Cardiac muscle cell (in vitro differentiated cells and primary cell): ENCODE data around the gene SLC35A4. TPM values are rescaled to one million over a fixed set of nuclear protein-coding genes. Genes with fewer than 3 reads are reported as not detected.
A peak's percentile ranks its signal among the peaks of the same experiment; 100 is the strongest.

Source experiments
- DNase-seq, 2 donors: peaks; one replicate each; pipeline versions ENCODE4 v3.0.0 to v3.0.0-alpha.2; 2010 to 2017; ENCODE audit warnings: low read depth in 1 of 2, low spot score in 1 of 2
- H3K27ac ChIP-seq: fragments of 200-600 bp; sonication (generic); 2 replicates; pipeline ENCODE4 v1.5.1; 2016
- H3K27me3 ChIP-seq: fragments of 200-600 bp; sonication (generic); 2 replicates; pipeline ENCODE4 v1.6.0; 2016; ENCODE audit warnings: control low read depth
- H3K36me3 ChIP-seq: fragments of 200-600 bp; sonication (generic); 2 replicates; pipeline ENCODE4 v1.5.1; 2016; ENCODE audit warnings: control low read depth
- H3K4me1 ChIP-seq: fragments of 200-600 bp; sonication (generic); 2 replicates; pipeline ENCODE4 v1.8.1; 2017; ENCODE audit warnings: low read depth, mild to moderate bottlenecking, mixed run types
- H3K4me3 ChIP-seq: fragments of 200-600 bp; sonication (generic); 2 replicates; pipeline ENCODE4 v1.5.1; 2016; ENCODE audit warnings: mild to moderate bottlenecking
- H3K9me3 ChIP-seq: fragments of 200-600 bp; sonication (generic); 2 replicates; pipeline ENCODE4 v1.5.1; 2017; ENCODE audit warnings: low read depth, mild to moderate bottlenecking, control low read depth
- CTCF ChIP-seq: IDR thresholded peaks from 2 replicates; pipeline ENCODE4 v1.5.1; 2012; ENCODE audit warnings: low read depth, mild to moderate bottlenecking, low read length
- polyA plus RNA-seq: library from polyadenylated mRNA; unstranded; fragments of >200 nt; fragmentation: Nextera tagmentation; extraction: Ambion mirVana; gene quantifications from 2 replicates; pipeline ENCODE4 v1.2.1, GENCODE V29; 2016
- total RNA-seq: library from RNA; depleted of rRNA; stranded (reverse); fragments of >200 nt; gene quantifications from 2 replicates; pipeline ENCODE4 v1.2.3, GENCODE V29; 2016

SLC35A4 gene
- total and polyA plus RNA-seq, 2 experiments from 2014 or later, result 32.3 to 80.7 TPM

- Histone ChIP-seq H3K27ac (peak overlapping the region; percentile 66), H3K4me3 (no peak overlapping the region), H3K4me1 (peaks cover 14% of the 10 kb centered on the region), H3K27me3 (no peaks in the 10 kb centered on the region), H3K36me3 (peaks cover 18% of the 10 kb centered on the region), H3K9me3 (no peaks in the 10 kb centered on the region)
- peak; percentile 28 to 66 for DNase-seq
- TF ChIP-seq CTCF, result no peak
Measured at GRCh38 chr5:140549237-140550144, 15.1 kb upstream of the SLC35A4 start.

- peaks cover 14% of the 10 kb centered on the region for H3K4me1 ChIP-seq
- TF ChIP-seq CTCF, result no peak
- peaks cover 18% of the 10 kb centered on the region for H3K36me3 ChIP-seq
- peak overlapping the region; percentile 66 for H3K27ac ChIP-seq
- H3K27me3 ChIP-seq, result no peaks in the 10 kb centered on the region
- no peak for DNase-seq
- H3K9me3 ChIP-seq, result no peaks in the 10 kb centered on the region
- H3K4me3 ChIP-seq, result no peak overlapping the region
Measured at GRCh38 chr5:140550147-140551079, 14.2 kb upstream of the SLC35A4 start.

GRCh38 chr5:140551872-140552271 lies 12.8 kb upstream of the SLC35A4 start:
- H3K27ac ChIP-seq, result no peak overlapping the region
- H3K9me3 ChIP-seq, result no peaks in the 10 kb centered on the region
- no peak overlapping the region for H3K4me3 ChIP-seq
- TF ChIP-seq CTCF, result no peak
- DNase-seq, result no peak
- H3K27me3 ChIP-seq, result no peaks in the 10 kb centered on the region
- peaks cover 19% of the 10 kb centered on the region for H3K4me1 ChIP-seq
- peaks cover 18% of the 10 kb centered on the region for H3K36me3 ChIP-seq

GRCh38 chr5:140553657-140554056 lies 11.0 kb upstream of the SLC35A4 start:
- no peak for TF ChIP-seq CTCF
- H3K36me3 ChIP-seq, result peaks cover 18% of the 10 kb centered on the region
- DNase-seq, result no peak

GRCh38 chr5:140554454-140554853 lies 10.2 kb upstream of the SLC35A4 start:
- H3K27ac ChIP-seq, result no peak overlapping the region
- peaks cover 18% of the 10 kb centered on the region for H3K36me3 ChIP-seq

More at GRCh38 chr5:140553657-140554056, 11.0 kb upstream of the SLC35A4 start:
- Histone ChIP-seq H3K27ac (no peak overlapping the region), H3K4me1 (peaks cover 12% of the 10 kb centered on the region), H3K4me3 (no peak overlapping the region), H3K9me3 (no peaks in the 10 kb centered on the region), H3K27me3 (no peaks in the 10 kb centered on the region)

More at GRCh38 chr5:140554454-140554853, 10.2 kb upstream of the SLC35A4 start:
- H3K9me3 ChIP-seq, result no peaks in the 10 kb centered on the region
- TF ChIP-seq CTCF, result no peak
- no peaks in the 10 kb centered on the region for H3K27me3 ChIP-seq
- no peak overlapping the region for H3K4me3 ChIP-seq
- peaks cover 12% of the 10 kb centered on the region for H3K4me1 ChIP-seq
- DNase-seq, result peak in 1 of 2 donors; percentile 68
